ENCODE data around the gene SOCS7. TPM values are rescaled to one million over a fixed set of nuclear protein-coding genes. Genes with fewer than 3 reads are reported as not detected.

The SOCS7 gene
- total and polyA plus RNA-seq, 2 of the 4 experiments (the other 2 are of a cell fraction), result 6.5 to 6.8 TPM

GRCh38 chr17:38344420-38344745 is 7.3 kb upstream of the SOCS7 start:
- no peak overlapping the region for H2BK15ac ChIP-seq (ENCODE audit: low read depth, low read length)
- H3K14ac ChIP-seq (replicated peaks; ENCODE audit: low read depth, low read length), result no peak overlapping the region
- no peaks in the 10 kb centered on the region for H3K79me1 ChIP-seq (ENCODE audit: low read depth in 1 of 2, low read length in 2 of 2)
- no peak overlapping the region for H2BK20ac ChIP-seq (ENCODE audit: low read depth, low read length)
- H2AK5ac ChIP-seq (ENCODE audit: low read depth, low read length), result no peak overlapping the region
- no peak for TF ChIP-seq MAFK (IDR thresholded peaks at IDR 0.05; ENCODE audit: low read depth, low read length)
- no peak for TF ChIP-seq RFX5 (IDR thresholded peaks at IDR 0.05; ENCODE audit: low read depth, low read length)
- H3K9me1 ChIP-seq (ENCODE audit: insufficient read depth, low read length), result no peaks in the 10 kb centered on the region
- no CpG with 5 or more reads among the region's 3 CpGs for WGBS, 2 experiments (ENCODE audit: extremely low coverage in 2 of 2, insufficient read length in 1 of 2)
- no peaks in the 10 kb centered on the region for H4K20me1 ChIP-seq (ENCODE audit: insufficient read depth, low read length)
- dilution Hi-C loops (cut with HindIII; ENCODE audit: low sequenced_read_pairs, unreplicated experiment) (no loop called here), in situ Hi-C loops (cut with MboI; ENCODE audit: low sequenced_read_pairs) (no loop called here), intact Hi-C loops (cut with micrococcal nuclease) (no loop called here)
- H3K27ac ChIP-seq (ENCODE audit: insufficient read depth, low read length), result no peak overlapping the region
- no peaks in the 10 kb centered on the region for H3K9me3 ChIP-seq (ENCODE audit: control insufficient read depth, insufficient read depth, low read length)
- no peaks in the 10 kb centered on the region for H3K36me3 ChIP-seq (ENCODE audit: control insufficient read depth, insufficient read depth, low read length)
- no peaks in the 10 kb centered on the region for H3K4me1 ChIP-seq (ENCODE audit: control insufficient read depth, insufficient read depth, low read length)
- no peak overlapping the region for H3K4me2 ChIP-seq (ENCODE audit: low read depth, low read length)
- H4K8ac ChIP-seq (ENCODE audit: low read depth in 2 of 2, low read length in 2 of 2), result no peak overlapping the region
- no peak for ATAC-seq (ENCODE audit: low read depth)
- H3K9ac ChIP-seq (ENCODE audit: low read depth, low read length), result no peak overlapping the region
- H2AFZ ChIP-seq (replicated peaks; ENCODE audit: low read length, poor library complexity), result no peak overlapping the region
- no peak overlapping the region for H3K4ac ChIP-seq (ENCODE audit: low read depth, low read length)
- H3K56ac ChIP-seq (ENCODE audit: extremely low read depth, insufficient read depth, low read length), result no peak overlapping the region
- no peak overlapping the region for H3K4me3 ChIP-seq (ENCODE audit: insufficient read depth, low read depth, low read length)
- ChIA-PET CTCF (no interaction called here), POLR2A (ENCODE audit: unreplicated experiment) (no interaction called here)
- peaks cover 23% of the 10 kb centered on the region for H3K27me3 ChIP-seq (ENCODE audit: control insufficient read depth, insufficient read depth, low read length)
- H3K18ac ChIP-seq (ENCODE audit: low read depth, low read length), result no peak overlapping the region
- no peak overlapping the region for H2AK9ac ChIP-seq (replicated peaks; ENCODE audit: low read depth, low read length, poor library complexity)
- DNase-seq, result no peak
- H3K23ac ChIP-seq (ENCODE audit: low read depth, low read length), result no peak overlapping the region
- H4K91ac ChIP-seq (ENCODE audit: insufficient read depth, low read depth, low read length), result no peak overlapping the region
- H2BK120ac ChIP-seq (ENCODE audit: low read depth, low read length), result no peak overlapping the region
- BruUV-seq (replicated peaks), result no TSS peak
- no peak overlapping the region for H2BK5ac ChIP-seq (ENCODE audit: low read depth, low read length, poor library complexity, severe bottlenecking)
- no peak overlapping the region for H4K5ac ChIP-seq (ENCODE audit: low read depth, low read length)
